HCT116 (cell line): ENCODE data around the gene ING4.
"Not testable (repeated sequence)": the region's sequence is repeated elsewhere in the genome, so short reads cannot be mapped to it uniquely, and the experiment has no call there.

ENCODE experiments used
- FOSL1 ChIP-seq: IDR thresholded peaks from 2 replicates; pipeline ENCODE4 v1.6.1; 2012; ENCODE audit warnings: low read depth
- JUND ChIP-seq: IDR thresholded peaks from 2 replicates; pipeline ENCODE4 v1.6.1; 2012
- TF ChIP-seq, protein P1 (sequence below), 3 experiments: fragments of 200-600 bp in 1 of 3; sonication (generic) in 1 of 3; IDR thresholded peaks in 2 of 3; conservative IDR thresholded peaks in 1 of 3; 2 replicates each; pipeline ENCODE4 v1.5.1; 2012 to 2017; ENCODE audit warnings: low read depth in 2 of 3, low read length in 2 of 3, antibody characterized with exemption in 1 of 3, borderline replicate concordance in 1 of 3, control low read depth in 1 of 3, mild to moderate bottlenecking in 1 of 3, mixed read lengths in 1 of 3, mixed run types in 1 of 3, moderate library complexity in 1 of 3; ENCODE audit not compliant: insufficient read depth in 1 of 3

DNA sequence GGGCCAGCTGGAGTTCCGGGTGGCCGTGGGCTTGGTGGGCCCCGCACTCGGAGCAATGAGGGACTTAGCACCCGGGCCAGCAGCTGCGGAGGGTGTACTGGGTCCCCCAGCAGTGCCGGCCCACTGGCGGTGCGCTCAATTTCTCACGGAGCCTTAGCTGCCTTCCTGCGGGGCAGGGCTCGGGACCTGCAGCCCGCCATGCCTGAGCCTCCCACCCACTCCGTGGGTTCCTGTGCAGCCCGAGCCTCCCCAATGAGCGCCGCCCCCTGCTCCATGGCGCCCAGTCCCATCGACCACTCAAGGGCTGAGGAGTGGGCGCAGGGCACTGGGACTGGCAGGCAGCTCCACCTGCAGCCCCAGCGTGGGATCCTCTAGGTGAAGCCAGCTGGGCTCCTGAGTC lies 45.4 kb upstream of the ING4 start:
- TF ChIP-seq JUND, FOSL1: not testable (repeated sequence)
- TF ChIP-seq, protein P1, sequence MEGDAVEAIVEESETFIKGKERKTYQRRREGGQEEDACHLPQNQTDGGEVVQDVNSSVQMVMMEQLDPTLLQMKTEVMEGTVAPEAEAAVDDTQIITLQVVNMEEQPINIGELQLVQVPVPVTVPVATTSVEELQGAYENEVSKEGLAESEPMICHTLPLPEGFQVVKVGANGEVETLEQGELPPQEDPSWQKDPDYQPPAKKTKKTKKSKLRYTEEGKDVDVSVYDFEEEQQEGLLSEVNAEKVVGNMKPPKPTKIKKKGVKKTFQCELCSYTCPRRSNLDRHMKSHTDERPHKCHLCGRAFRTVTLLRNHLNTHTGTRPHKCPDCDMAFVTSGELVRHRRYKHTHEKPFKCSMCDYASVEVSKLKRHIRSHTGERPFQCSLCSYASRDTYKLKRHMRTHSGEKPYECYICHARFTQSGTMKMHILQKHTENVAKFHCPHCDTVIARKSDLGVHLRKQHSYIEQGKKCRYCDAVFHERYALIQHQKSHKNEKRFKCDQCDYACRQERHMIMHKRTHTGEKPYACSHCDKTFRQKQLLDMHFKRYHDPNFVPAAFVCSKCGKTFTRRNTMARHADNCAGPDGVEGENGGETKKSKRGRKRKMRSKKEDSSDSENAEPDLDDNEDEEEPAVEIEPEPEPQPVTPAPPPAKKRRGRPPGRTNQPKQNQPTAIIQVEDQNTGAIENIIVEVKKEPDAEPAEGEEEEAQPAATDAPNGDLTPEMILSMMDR (IDR thresholded peaks at IDR 0.05 in 2 of 3, conservative IDR thresholded peaks at IDR 0.05 in 1 of 3; ENCODE audit: borderline replicate concordance in 1 of 3, insufficient read depth in 1 of 3, low read depth in 2 of 3, low read length in 2 of 3) = not testable (repeated sequence)
